ENCODE data around the gene SDK1.
"Not testable (repeated sequence)": the region's sequence is repeated elsewhere in the genome, so short reads cannot be mapped to it uniquely, and the experiment has no call there.

The SDK1 gene

DNA sequence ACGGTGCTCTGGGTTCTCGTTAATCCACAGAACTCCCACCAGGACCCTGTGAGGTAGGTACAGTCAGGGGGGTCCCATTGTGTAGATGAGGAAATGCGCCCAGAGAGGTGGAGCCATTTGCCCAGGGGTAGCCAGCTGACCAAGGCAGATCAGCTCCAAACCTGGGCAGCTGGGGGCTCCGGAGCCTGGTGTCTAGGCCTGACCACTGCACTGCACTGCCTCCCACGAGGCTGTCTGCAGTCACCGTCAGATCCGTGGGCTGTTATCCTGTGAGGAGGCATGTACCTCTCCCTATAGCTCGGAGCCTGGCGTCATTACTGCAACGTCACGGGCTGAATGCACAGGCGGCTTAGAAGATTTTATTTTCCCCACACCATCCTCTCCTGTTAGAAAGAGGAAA is 969.2 kb downstream of the SDK1 start:
- no peak for DNase-seq

DNA sequence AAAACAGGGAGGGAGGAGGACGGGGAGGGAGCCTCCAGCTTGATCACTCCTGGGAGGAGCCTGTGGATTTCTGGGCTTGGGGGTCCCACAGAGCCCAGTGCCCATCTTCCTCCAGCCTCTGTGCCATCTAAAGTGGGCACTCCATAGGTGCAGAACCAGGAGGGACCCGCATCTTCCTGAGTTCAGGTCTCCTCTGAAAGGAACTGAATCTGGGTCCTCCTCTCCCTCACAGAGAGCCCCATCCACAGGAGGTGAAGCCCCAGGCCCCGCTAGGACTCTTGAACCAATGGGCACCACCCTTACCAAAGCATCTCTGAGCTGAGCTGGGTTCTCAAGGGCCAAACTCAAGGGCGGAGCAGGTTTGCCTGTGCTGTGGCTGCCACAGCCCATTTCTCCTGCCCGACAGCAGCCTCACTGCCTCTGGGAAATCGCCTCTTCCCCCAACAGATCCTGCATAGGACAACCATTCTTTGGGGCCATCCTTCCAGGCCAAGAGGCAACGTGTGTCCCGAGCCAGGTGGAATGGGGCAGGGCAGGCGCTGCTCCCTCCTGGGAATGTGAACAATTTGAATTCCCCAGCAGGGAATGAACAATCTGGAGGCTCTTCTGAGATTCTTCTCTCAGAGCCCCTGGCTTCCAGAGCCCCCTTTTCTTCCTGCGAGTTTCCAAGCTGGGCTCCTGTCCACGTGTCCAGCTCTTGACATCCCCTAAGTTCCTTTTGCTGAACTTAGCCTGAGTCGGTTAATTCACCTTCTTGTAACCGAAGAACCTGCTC is 970.1 kb downstream of the SDK1 start:
- no peak for DNase-seq

DNA sequence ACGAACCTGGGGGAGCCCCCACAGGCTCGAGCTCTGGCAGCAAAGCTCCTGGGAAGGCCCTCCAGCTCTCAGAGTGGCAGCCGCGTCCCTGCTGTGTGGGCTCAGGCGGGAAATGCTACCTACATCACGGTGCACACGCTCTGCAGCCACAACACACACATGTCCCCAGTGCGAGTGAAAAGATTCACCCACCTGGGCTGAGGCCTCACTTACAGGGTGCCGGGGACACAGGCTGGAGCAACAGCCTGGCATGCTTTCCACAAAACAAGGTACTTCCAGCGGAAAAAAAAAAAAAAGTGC is 970.6 kb downstream of the SDK1 start:
- DNase-seq, result no peak

DNA sequence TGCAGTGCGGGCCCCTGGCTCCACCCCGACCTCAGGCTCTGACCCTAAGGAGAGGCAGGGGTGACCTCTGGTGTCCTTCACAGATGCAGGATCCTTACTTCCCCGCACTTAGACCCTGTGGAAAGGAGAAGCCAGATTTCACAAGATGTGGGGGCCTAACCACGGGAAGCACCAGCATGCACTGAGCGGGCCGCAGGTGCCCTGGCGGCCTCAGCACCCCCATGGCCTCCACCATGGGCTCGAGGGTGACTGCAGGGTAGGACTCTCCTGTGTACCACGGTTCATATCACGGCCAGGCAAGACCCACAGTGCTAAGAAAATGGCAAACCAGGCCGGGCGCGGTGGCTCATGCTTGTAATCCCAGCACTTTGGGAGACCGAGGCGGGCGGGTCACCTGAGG is 971.1 kb downstream of the SDK1 start:
- DNase-seq, result no peak

DNA sequence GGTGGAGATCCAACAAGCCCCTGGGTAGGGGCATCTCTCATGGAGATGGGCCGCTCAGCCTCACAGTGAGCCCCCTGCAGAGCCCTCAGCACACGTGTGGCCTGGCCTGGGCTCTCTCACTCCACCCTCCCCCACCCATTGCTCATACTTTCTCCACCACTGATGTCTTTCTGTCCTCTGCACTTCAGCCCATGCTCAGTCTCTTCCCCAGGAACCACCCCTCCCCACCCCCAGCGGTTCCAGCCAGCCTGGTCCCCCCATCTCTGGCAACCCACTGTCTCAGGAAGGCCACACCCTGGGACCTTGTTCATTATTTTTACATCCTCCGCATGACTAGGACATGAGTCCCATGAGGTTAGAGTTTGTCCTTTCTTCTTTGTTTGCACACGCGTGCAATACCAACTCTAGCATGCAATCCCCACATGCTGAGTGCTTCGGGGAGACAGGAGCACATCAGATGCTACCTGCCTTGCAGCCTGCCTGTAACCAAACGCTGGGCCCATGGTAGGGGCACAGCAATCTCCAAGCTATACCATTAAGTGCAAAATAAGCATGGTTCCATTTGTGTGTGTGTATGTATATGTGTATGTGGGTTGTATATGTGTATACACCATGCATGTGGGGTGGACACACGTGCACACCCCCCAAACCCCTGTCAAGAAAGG is 972.6 kb downstream of the SDK1 start:
- no peak for DNase-seq

DNA sequence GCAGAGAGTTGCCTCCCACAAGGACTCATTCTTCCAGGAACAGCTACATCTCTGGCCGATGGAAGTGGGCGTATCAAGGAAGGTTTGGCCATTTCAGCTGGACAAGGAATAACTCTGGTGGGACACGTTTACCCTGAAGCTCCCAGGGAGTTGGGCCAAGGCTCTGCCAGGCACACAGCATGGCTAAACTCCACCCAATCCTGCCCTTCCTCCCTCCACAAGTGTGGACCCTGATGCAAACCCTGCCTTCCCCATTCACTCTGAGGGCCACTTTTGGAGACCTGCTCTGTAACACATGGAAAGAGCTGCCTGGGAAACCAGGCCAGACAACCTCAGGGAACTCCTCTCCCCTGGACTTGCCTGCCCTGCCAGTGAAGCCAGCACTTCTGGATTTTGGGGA is 973.2 kb downstream of the SDK1 start:
- no peak for DNase-seq

DNA sequence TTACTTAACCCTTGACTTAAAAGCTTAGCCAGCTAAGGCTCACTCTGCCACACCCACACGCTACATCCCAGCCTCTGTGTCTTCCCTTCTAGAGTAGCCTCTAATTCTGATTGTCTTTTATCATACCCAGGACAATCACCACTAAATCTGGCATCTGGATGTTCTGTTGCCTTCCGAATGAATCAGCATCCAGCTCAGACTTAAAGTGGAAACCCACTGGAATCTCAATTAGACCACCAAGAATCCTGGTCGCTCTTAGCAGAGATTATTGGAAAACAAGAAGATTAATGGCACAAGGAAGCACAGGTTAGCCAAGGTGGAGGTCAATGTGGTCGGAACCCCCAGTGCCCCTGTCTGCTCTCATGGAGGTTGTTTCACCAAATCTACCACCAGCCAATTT is 976.9 kb downstream of the SDK1 start:
- DNase-seq, result no peak

DNA sequence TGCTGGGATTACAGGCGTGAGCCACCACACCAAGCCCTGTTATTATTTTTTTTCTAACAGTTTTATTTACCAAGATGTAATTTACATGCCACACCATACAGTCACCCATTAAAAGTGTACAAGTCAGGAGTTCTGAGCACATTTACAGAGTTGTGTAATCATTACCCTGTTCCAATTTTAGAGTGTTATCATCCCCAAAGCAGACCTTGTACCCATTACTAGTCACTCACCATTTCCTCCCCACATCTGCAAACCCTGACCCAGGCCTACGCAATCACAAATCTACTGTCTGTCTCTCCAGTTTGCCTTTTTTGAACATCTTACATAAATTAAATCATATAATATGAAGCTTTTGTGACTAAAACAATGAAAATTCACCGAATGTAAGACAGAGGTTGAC is 978.2 kb downstream of the SDK1 start:
- no peak for DNase-seq

DNA sequence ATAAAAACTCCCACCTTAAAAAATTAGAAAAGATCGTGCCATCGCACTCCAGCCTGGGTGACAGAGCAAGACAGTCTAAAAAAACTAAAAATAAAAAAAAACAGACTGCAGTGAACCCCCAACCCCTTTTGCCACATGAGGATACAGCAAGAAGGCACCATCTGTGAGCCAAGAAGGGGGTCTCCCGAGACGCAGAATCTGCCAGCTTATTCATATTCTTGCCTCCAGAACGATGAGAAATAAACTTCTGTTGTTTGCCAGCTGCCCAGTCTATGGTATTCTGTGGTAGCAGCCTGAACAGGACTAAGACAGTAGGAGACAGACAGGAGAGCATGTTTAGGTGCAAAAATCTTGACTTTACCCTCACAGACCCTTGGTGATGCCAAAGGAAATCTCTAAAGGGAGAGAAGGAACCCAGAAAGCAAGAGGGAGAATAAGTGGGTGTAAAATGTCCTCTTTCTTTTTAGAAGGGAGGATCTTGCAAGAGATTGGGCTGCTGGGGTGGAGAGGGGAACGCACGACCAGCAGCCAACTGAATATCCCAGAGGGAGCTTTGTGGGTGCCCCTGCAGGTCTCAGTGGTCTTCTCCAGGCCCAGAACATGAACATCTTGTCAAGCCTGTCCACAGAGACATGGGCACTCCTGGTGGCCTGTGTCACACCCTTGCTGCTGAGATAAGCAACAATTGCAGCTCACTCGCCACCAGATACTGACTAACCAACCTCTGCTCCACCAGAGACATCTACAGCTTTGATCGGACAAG is 980.4 kb downstream of the SDK1 start:
- DNase-seq, result no peak

DNA sequence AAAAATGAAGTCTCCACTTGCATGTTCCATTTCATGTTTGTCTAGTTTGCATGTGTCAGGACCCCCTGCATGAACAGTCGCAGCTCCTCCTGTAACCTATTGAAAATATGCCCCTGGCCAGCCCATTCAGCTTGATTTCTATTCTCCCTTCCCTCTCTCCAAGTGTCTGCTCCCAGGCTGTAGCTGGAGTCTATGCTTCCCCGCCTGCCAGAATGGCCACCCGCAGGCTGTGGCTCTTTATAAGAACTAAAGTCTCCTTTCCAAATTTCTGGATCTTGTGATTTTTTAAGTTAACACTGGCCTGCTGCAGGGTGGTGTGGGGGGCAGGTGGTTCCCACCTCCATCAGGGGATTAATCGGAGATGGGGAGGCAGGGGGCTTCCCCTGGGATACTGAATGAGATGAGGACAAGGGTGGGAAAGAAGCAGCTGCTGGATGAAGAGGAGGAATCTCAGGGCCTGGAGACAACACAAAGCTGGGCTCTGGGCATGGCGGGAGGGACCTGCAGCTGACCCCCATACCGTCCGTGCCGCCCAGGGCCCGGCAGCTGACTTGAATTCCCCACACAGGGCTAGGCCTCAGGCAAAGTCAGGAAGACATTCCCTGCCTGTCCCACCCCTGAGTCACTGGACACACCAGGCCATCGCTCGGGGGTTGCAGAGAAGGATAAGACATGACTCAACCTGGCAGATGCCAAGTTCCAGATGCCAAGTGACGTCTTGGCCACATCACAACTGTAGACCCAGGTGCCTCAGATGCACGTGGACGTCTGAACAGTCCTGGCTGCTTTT is 981.6 kb downstream of the SDK1 start:
- DNase-seq, result no peak

DNA sequence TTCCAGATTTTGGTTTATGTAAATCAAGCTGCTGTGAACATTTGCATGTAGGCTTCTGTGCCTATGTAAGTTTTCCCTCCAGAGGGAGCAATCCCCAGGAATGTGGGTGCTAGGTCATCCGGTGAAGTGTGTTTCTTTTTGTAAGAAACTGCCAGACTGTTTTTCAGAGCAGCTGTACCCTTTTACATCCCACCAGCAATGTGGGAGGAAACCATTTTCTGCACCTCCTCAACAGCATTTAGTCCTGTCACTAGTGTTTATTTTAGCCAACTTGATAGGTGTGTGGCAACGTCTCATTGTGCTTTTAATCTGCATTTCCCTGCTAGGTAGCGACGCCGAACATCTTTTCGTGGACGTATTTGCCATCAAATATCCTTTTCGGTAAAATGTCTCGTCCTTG is 985.3 kb downstream of the SDK1 start:
- no peak for DNase-seq

DNA sequence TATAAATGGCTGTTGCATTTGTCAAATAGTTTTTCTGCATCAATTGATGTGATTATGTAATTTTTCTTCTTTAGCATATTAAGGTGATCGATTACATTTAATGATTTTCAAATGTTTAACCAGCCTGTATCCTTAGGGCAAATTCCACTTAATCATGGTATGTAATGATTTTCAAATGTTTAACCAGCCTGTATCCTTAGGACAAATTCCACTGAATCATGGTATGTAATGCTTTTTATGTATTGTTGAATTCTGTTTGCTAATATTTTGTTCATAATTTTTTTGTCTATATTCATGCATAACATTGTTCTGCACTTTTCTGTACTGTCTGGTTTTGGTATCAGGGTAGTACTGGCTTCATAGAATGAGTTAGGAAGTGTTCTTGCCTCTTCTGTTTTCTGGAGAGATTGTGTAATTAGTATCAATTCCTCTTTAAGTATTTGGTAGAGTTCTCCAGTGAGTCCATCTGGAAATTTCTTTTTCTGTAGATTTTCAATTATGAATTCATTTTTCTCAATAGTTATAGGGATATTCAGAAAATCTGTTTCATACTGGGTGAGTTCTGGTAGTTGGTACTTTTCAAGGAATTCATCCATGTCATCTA is 987.8 kb downstream of the SDK1 start:
- DNase-seq, result no peak

DNA sequence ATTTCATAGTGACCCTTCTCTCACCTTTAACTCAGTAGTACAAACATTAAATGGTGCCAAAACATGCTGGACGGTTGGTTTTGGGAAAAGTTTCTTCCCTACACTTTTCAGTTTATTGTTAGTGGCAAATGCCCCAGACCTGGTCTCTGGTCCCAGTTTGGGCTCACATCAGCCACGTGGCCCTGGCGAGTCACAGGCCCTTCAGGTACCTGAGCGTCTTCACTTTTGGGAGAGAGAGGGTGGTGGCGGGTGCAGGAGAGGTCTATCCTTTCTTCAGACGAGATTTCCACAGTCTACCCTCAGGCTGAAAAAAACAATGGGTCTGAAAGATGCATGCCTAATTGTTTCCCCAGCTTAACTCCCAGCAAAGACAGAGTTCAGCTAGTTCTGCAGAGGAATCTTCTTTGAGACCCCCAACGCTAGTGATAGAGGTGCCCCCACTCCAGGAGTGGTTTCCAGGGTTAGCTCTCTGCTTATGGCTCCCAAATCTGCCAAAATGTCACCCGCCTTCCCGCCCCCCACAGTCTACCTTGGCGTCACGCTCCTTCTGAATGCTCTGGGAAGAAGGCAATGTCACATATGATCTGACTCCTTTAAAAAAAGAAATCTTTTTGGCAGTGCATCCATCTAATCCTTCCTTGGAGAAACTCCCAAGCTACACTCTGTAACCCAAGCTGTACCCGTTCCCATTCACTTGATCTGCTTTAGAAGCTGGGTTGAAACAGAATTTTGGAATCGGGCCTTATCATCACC is 996.3 kb downstream of the SDK1 start:
- DNase-seq, result no peak

DNA sequence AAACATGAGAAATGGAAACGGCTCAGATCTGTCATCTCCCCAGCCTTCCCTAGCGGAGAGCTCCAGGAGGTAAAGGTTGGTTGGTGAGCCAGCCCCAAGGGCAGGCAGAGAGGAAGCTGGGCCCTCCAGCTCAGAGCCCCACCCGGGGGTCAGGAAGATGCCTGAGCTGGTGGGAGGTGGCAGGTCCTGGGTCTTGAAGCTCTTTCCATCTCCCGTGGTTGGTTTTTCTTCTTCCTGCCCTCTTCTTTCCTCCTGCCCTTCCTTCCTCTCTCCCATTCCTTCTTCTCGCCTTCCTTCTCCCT is 996.8 kb downstream of the SDK1 start:
- no peak for DNase-seq

DNA sequence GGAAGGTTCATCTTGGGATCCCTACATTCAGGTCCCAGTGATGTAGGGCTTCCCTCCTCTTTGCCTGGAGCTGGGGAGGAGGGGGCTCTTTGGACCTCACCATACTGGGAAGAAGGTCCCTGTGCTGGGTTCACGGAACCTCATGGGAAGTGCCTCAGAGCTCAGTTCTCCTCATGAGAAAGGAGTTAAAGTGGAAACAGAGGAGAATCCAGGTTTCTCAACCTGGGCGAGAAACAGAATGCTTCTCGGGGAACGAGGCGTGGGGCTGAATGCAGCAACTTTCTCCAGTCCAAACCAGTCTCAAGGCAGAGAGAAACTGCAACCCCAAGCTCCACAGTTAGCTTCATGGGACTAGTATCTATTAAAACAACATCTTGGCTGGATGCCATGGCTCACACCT is 998.4 kb downstream of the SDK1 start:
- no peak for DNase-seq

DNA sequence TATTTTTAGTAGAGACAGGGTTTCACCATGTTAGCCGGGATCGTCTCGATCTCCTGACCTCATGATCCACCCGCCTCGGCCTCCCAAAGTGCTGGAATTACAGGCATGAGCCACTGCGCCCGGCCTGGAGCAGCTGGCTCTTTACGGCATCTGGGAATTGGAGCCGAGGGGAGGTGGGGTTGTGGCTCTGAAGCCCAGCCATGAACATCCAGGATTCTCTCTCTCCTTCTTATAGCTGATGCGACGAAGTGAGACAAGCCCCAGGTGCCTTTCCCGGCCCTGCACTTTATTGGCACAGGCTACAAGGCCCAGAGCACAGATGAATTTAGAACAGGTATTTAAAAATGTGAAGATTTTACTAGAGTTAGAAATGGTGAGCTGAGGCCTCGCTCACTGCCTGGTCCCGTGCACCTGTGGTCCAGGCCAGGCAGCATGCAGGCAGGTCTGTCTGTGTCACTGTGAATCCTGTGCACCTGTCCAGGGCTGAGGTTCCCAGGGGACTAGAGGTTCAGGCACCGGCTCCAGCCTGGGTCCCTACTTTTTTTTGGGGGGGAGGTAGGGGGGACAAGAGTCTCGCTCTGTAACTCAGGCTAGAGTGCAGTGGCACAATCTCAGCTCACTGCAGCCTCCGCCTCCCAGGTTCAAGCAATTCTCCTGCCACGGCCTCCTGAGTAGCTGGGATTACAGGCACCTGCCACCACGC is 1001.3 kb downstream of the SDK1 start:
- no peak for DNase-seq

DNA sequence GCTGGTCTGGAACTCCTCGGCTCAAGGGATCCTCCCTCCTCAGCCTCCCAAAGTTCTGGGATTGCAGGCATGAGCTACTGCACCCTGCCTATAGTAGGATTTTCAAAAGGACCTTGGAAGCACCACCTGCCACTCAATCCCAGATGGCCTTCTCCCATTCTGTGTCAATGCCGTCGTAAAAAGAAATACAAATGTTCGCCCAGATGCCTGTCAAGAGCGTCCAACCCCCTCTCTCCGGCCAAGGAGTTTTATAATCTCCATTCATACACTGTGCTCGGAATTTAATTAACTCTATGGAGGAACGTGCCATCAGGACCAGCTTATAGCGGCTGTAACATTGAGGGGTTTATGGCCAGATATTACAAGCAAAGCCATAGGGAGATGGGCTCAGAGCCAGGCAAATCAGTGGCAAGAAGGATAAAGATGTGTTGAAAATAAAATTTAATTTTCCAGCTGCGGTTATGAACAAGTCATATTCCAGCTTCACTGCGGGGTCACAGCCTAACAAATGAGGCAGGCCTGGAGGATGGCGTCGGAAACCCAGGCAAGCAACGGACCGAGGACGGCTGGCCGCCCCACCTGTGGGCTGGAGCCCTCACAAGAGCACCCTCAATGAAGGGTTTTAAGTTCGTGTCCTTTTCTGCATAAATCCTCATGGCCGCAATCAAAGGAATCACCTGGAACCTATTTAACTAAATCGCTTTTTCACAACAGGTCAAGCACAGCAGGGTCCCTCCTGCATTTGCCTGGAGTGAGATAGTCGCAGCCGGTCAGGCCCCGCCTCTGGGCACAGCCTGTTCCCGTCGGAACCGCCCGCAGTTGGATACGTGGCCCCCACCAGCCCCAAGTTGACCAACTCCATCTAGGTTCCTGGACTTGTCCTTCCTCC is 1006.5 kb downstream of the SDK1 start:
- no peak for DNase-seq

DNA sequence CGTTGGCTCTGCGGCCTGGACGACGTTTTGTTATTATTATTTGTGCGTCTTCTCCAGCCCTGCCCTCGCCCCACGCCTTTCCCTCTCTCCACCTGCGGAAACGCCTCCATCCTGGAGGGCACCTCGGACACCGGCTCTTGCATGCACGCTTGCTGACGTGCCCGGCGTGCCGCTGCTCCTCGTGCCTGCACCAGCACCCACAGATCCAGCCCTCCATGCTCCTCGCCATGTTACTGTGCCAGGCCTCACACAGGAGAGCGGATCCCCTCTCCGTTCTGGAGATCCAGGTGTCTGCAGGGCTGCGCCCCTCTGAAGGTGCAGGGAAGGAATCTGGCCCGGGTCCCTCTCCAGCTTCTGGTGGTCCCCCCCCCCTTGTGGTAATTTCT is 1007.1 kb downstream of the SDK1 start:
- no peak for DNase-seq

DNA sequence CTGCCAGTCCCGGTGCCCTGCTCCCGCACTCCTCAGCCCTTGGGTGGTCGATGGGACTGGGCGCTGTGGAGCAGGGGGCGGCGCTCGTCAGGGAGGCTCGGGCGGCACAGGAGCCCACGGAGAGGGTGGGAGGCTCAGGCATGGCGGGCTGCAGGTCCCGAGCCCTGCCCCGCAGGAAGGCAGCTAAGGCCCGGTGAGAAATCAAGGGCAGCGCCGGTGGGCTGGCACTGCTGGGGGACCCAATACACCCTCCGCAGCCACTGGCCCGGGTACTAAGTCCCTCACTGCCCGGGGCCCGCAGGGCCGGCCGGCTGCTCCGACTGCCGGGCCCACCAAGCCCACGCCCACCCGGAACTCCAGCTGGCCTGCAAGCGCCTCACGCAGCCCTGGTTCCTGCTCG is 1012.9 kb downstream of the SDK1 start:
- DNase-seq, result not testable (repeated sequence)

DNA sequence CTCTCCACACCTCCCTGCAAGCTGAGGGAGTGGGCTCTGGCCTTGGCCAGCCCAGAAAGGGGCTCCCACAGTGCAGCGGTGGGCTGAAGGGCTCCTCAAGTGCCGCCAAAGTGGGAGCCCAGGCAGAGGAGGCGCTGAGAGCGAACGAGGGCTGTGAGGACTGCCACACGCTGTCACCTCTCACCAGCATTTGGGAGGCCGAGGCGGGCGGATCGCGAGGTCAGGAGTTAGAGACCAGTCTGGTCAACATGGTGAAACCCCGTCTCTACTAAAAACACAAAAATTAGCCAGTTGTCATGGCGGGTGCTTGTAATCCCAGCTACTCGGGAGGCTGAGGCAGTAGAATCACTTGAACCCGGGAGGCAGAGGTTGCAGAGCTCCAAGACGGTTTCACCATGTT is 1013.3 kb downstream of the SDK1 start:
- DNase-seq, result not testable (repeated sequence)

Measured in NCI-H2081 treated with DMSO at 0.1 percent for 48 hours (cell line).